Subcutaneous preadipocyte (primary cell): Measurements from ENCODE around the gene SLC1A3. TPM values are rescaled to one million over a fixed set of nuclear protein-coding genes. Genes with fewer than 3 reads are reported as not detected.

ENCODE experiments used
- small RNA-seq: library from RNA; depleted of rRNA; stranded (forward); fragments of <200 nt; gene quantifications from one replicate; pipeline ENCODE3, GENCODE V24; 2012
- total RNA-seq: library from RNA; depleted of rRNA; stranded (reverse); fragments of >200 nt; gene quantifications from 2 replicates; pipeline ENCODE4 v1.2.3, GENCODE V29; 2012

SLC1A3 gene
- total RNA-seq, result 10.3 and 16.8 TPM in 2 replicates

DNA sequence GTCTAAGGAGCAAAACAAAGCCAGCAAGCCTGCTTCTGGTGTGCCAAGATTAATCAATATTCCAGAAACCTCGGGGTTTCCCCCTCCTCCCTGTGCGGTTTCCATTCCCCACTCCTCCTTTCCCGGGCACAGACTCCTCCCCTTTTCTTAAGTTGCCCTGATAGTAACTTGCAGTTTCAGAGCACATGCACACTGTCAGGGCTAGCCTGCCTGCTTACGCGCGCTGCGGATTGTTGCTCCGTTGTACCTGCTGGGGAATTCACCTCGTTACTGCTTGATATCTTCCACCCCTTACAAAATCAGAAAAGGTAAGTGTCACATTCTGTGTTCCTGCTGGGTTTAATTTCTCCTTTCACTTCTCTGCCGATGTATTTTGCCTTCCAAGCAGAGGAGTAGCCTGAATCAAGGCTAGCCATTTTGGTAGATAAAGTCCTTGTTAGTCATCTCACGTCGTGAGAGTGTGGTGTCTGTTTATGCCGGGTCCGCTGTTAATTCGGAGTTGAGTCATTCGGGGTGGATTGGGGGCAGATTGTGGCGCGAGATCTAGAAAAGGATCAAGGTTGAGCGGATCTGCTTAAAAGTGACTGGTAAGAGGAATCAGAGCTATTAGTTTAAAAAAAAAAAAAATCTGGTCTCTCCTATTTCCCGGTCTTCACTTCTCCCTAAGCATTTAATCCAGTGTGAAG is at the start of gene SLC1A3:
Gene SLC1A3, plus strand, starts transcription at position 179 of the 686 bp plus-strand sequence. CDS start 1,818 bp downstream, outside the sequence.

Small RNAs within 50 kb of the gene (small RNA-seq; reads per million reads assigned to genes)
- gene AC010631.1, result not detected
